Suppressor macrophage treated with lipopolysaccharide for 4 hours (primary cell): ENCODE data around the gene PAIP2B.
"Not testable (repeated sequence)": the region's sequence is repeated elsewhere in the genome, so short reads cannot be mapped to it uniquely, and the experiment has no call there.

Experiments used
- DNase-seq: peaks from one replicate; pipeline ENCODE4 v3.0.0-alpha.2; 2020

The PAIP2B gene

GRCh38 chr2:71226965-71227560, at the start of gene PAIP2B:
TSS of gene PAIP2B (minus strand) at chr2:71227103. CDS start at chr2:71202589, 24,514 bp downstream.
- peak; percentile 99 for DNase-seq

- DNase-seq = no peak
Observed at GRCh38 chr2:71275939-71276310, 49.0 kb upstream of the PAIP2B start.

- no peak for DNase-seq
Observed at GRCh38 chr2:71269511-71270090, 42.7 kb upstream of the PAIP2B start.

- no peak for DNase-seq
Observed at GRCh38 chr2:71263386-71263785, 36.5 kb upstream of the PAIP2B start.

- no peak for DNase-seq
Observed at GRCh38 chr2:71261534-71261933, 34.6 kb upstream of the PAIP2B start.

- DNase-seq = no peak
Observed at GRCh38 chr2:71256421-71256820, 29.5 kb upstream of the PAIP2B start.

GRCh38 chr2:71254776-71255175, 27.9 kb upstream of the PAIP2B start:
- DNase-seq = no peak

- DNase-seq = no peak
Observed at GRCh38 chr2:71254078-71254477, 27.2 kb upstream of the PAIP2B start.

- no peak for DNase-seq
Observed at GRCh38 chr2:71253476-71253875, 26.6 kb upstream of the PAIP2B start.

- no peak for DNase-seq
Observed at GRCh38 chr2:71252862-71253261, 26.0 kb upstream of the PAIP2B start.

GRCh38 chr2:71250935-71251334, 24.0 kb upstream of the PAIP2B start:
- DNase-seq = no peak

- no peak for DNase-seq
Observed at GRCh38 chr2:71244302-71244660, 17.4 kb upstream of the PAIP2B start.

- no peak for DNase-seq
Observed at GRCh38 chr2:71243634-71244301, 16.9 kb upstream of the PAIP2B start.

GRCh38 chr2:71240794-71241193, 13.9 kb upstream of the PAIP2B start:
- no peak for DNase-seq

- no peak for DNase-seq
Observed at GRCh38 chr2:71238089-71238488, 11.2 kb upstream of the PAIP2B start.

- no peak for DNase-seq
Observed at GRCh38 chr2:71235930-71236587, 9.2 kb upstream of the PAIP2B start.

GRCh38 chr2:71233072-71233471, 6.2 kb upstream of the PAIP2B start:
- not testable (repeated sequence) for DNase-seq

GRCh38 chr2:71226096-71226964, 573 bp downstream of the PAIP2B start:
- peak; percentile 5 for DNase-seq

GRCh38 chr2:71224935-71225334, 2.0 kb downstream of the PAIP2B start:
- DNase-seq = no peak

- DNase-seq = no peak
Observed at GRCh38 chr2:71224457-71224856, 2.4 kb downstream of the PAIP2B start.

GRCh38 chr2:71223767-71224333, 3.1 kb downstream of the PAIP2B start:
- peak; percentile 49 for DNase-seq

- no peak for DNase-seq
Observed at GRCh38 chr2:71220743-71221142, 6.2 kb downstream of the PAIP2B start.

GRCh38 chr2:71216501-71216900, 10.4 kb downstream of the PAIP2B start:
- no peak for DNase-seq
